K562 (cell line): ENCODE data around the gene AMN1. TPM values are rescaled to one million over a fixed set of nuclear protein-coding genes. Genes with fewer than 3 reads are reported as not detected.

Experiments used
- ATAC-seq: fragments of 200-7000 bp; cut with Tn5 transposase; 3 replicates; pipeline ENCODE4 v1.9.1; 2020; ENCODE audit warnings: moderate library complexity
- BruUV-seq: library from RNA; stranded (reverse); fragments of 400-500 nt; replicated peaks from 2 replicates; lab custom pipeline; 2021; lab: Mats Ljungman, UMichigan
- CTCF ChIA-PET: fragments of 300-600 bp; formaldehyde crosslinking; extraction: SDS; loops from one replicate; lab custom pipeline; 2021; ENCODE audit warnings: low intra/inter-chr PET ratio; lab: Yijun Ruan, JAX
- POLR2A ChIA-PET: fragments of 300-600, 350-650 bp; sonication (Branson Sonifier 250); formaldehyde crosslinking; extraction: SDS; loops from one replicate; lab custom pipeline; 2021; ENCODE audit warnings: antibody characterized with exemption, inconsistent platforms; lab: Yijun Ruan, JAX
- DNase-seq, 4 experiments: peaks; one replicate each; pipeline versions ENCODE4 v3.0.0 to v3.0.0-alpha.2; 2011 to 2018; ENCODE audit warnings: low spot score in 3 of 4, mixed read lengths in 3 of 4; ENCODE audit errors: extremely low read depth in 1 of 4
- FAIRE-seq: peaks from 2 replicates; lab custom pipeline; 2011; peaks lifted over from hg19 to GRCh38; lab: Jason Lieb, UNC
- H2AFZ ChIP-seq: 2 replicates; pipeline ENCODE4 v1.6.0; 2011; ENCODE audit warnings: low read depth, low read length, control low read depth, inconsistent platforms
- H3K27ac ChIP-seq: fragments of 200-600 bp; 3 replicates; pipeline ENCODE4 v1.8.0; 2011; ENCODE audit warnings: low read depth, mild to moderate bottlenecking, control low read depth, inconsistent platforms, low read length, moderate library complexity, mixed read lengths; ENCODE audit errors: extremely low read depth
- H3K27me3 ChIP-seq, 2 experiments: fragments of 300-600 bp in 1 of 2; 2 replicates in 1 of 2; 3 replicates in 1 of 2; pipeline versions ENCODE4 v1.6.0 to v1.8.0; 2011; ENCODE audit warnings: inconsistent platforms in 2 of 2, low read length in 2 of 2, mild to moderate bottlenecking in 1 of 2, mixed read lengths in 1 of 2, moderate library complexity in 1 of 2; ENCODE audit not compliant: control insufficient read depth in 2 of 2, insufficient read depth in 2 of 2
- H3K36me3 ChIP-seq: fragments of 300-600 bp; 3 replicates; pipeline ENCODE4 v1.8.0; 2011; ENCODE audit warnings: mild to moderate bottlenecking, low read length, inconsistent platforms; ENCODE audit not compliant: control insufficient read depth, insufficient read depth
- H3K4me1 ChIP-seq, 2 experiments: fragments of 200-600 bp in 1 of 2; replicated peaks in 1 of 2; 2 replicates in 1 of 2; 3 replicates in 1 of 2; pipeline versions ENCODE4 v1.5.1 to v1.8.0; 2011; ENCODE audit warnings: inconsistent platforms in 2 of 2, low read length in 2 of 2, mild to moderate bottlenecking in 1 of 2, mixed read lengths in 1 of 2, moderate library complexity in 1 of 2; ENCODE audit not compliant: control insufficient read depth in 2 of 2, insufficient read depth in 2 of 2
- H3K4me2 ChIP-seq: 2 replicates; pipeline ENCODE4 v1.6.1; 2011; ENCODE audit warnings: low read length, control low read depth, inconsistent platforms, mixed read lengths; ENCODE audit not compliant: insufficient read depth
- H3K4me3 ChIP-seq: fragments of 200-600 bp; sonication (generic), shearing (Covaris generic); 2 replicates; pipeline ENCODE4 v1.5.1; 2016; ENCODE audit warnings: control low read depth, inconsistent platforms
- H3K79me2 ChIP-seq: fragments of 200-600 bp; 3 replicates; pipeline ENCODE4 v1.8.0; 2011; ENCODE audit warnings: low read length, inconsistent platforms; ENCODE audit not compliant: control insufficient read depth, insufficient read depth
- H3K9ac ChIP-seq, 2 experiments: 2 replicates each; pipeline versions ENCODE4 v1.6.0 to v1.6.1; 2011; ENCODE audit warnings: low read depth in 2 of 2, low read length in 2 of 2, control low read depth in 1 of 2, inconsistent platforms in 1 of 2, mild to moderate bottlenecking in 1 of 2, mixed read lengths in 1 of 2; ENCODE audit not compliant: insufficient read depth in 1 of 2
- H3K9me1 ChIP-seq: one replicate; pipeline ENCODE4 v1.6.0; 2011; ENCODE audit warnings: inconsistent platforms, mild to moderate bottlenecking, low read length, moderate library complexity; ENCODE audit not compliant: control insufficient read depth, insufficient read depth
- H3K9me3 ChIP-seq: replicated peaks from 2 replicates; pipeline ENCODE4 v1.5.1; 2011; ENCODE audit warnings: low read depth, low read length, inconsistent platforms; ENCODE audit not compliant: control insufficient read depth, insufficient read depth
- H4K20me1 ChIP-seq: replicated peaks from 2 replicates; pipeline ENCODE4 v1.6.1; 2011; ENCODE audit warnings: low read length, inconsistent platforms, mixed read lengths; ENCODE audit not compliant: control insufficient read depth, insufficient read depth
- FOXJ2 ChIP-seq: fragments of 200-800 bp; sonication (Bioruptor generic); IDR thresholded peaks from 2 replicates; pipeline ENCODE4 v1.6.1; 2016; ENCODE audit warnings: missing genetic modification characterization, missing compliant biosample characterization
- HDAC3 ChIP-seq: fragments of 450-650 bp; IDR thresholded peaks from 2 replicates; pipeline ENCODE4 v1.6.1; 2018; ENCODE audit warnings: borderline replicate concordance, mild to moderate bottlenecking, moderate library complexity; ENCODE audit not compliant: partially characterized antibody
- PML ChIP-seq: IDR thresholded peaks from 2 replicates; pipeline ENCODE4 v1.6.1; 2012; ENCODE audit warnings: low read length, inconsistent platforms
- PRPF4 ChIP-seq: fragments of 200-400 bp; formaldehyde crosslinking; IDR thresholded peaks from one replicate; pipeline ENCODE4 v1.6.1; 2017; ENCODE audit warnings: low read length, low read depth, mild to moderate bottlenecking; ENCODE audit not compliant: insufficient read depth, poor library complexity, severe bottlenecking
- SMAD1 ChIP-seq: fragments of 150-350 bp; IDR thresholded peaks from 2 replicates; pipeline ENCODE4 v1.6.1; 2014; ENCODE audit warnings: low read length, low read depth; ENCODE audit not compliant: partially characterized antibody
- SPI1 ChIP-seq: IDR thresholded peaks from 2 replicates; pipeline ENCODE4 v1.6.1; 2011; ENCODE audit warnings: low read depth, low read length, control low read depth, borderline replicate concordance
- ZFP30 ChIP-seq: fragments of 250-450 bp; sonication (Bioruptor Pico); IDR thresholded peaks from 2 replicates; pipeline ENCODE4 v1.8.0; 2022; ENCODE audit warnings: moderate library complexity, mild to moderate bottlenecking, inconsistent platforms, borderline replicate concordance
- ZNF436 ChIP-seq: fragments of 250-450, 450-650 bp; sonication (Bioruptor Pico); formaldehyde crosslinking; IDR thresholded peaks from 2 replicates; pipeline ENCODE4 v1.7.0; 2020; ENCODE audit warnings: mild to moderate bottlenecking
- WGBS: fragments of 100-300 bp; shearing (Covaris generic); methylation state at CpG from one replicate; pipeline ENCODE4 v1.1.6; 2016; ENCODE audit warnings: low coverage, mixed read lengths; ENCODE audit not compliant: insufficient coverage; ENCODE audit errors: missing lambda C conversion rate; 5-methylcytosine and 5-hydroxymethylcytosine counted together
- in situ Hi-C: fragments of 300-500 bp; cut with MboI; formaldehyde crosslinking; loops from 4 replicates; pipeline ENCODE4 v1.15.0; 2018; ENCODE audit warnings: inconsistent platforms, mixed read lengths
- intact Hi-C: fragments of 100-400 bp; cut with micrococcal nuclease; formaldehyde crosslinking; loops from 2 replicates; pipeline ENCODE4 v1.14.2; 2022
- polyA plus RNA-seq, 8 experiments: library from polyadenylated mRNA; depleted of rRNA in 4 of 8; stranded (reverse) in 5 of 8; unstranded in 3 of 8; fragments of >200 nt; fragmentation: Nextera tagmentation in 2 of 8; fragmentation: Illumina TruSeq in 1 of 8; extraction: Ambion mirVana in 2 of 8; extraction: Trizol in 1 of 8; gene quantifications; 2 replicates each; pipeline versions ENCODE4 v1.2.1 to v1.2.3, GENCODE V29; 2011 to 2014; ENCODE audit warnings: inconsistent platforms in 1 of 8, missing spikeins in 1 of 8
- total RNA-seq, 7 experiments: library from RNA; depleted of rRNA in 6 of 7; stranded (reverse); fragments of >200 nt in 6 of 7; fragmentation: Illumina TruSeq in 2 of 7; extraction: Trizol in 2 of 7; gene quantifications; 2 replicates each; pipeline versions ENCODE4 v1.2.1 to v1.2.3, GENCODE V29; 2011 to 2021; ENCODE audit warnings: low replicate concordance in 1 of 7
- TF ChIP-seq, protein P1 (sequence below): fragments of 250-450 bp; sonication (Bioruptor Pico); IDR thresholded peaks from 2 replicates; pipeline ENCODE4 v1.8.0; 2022; ENCODE audit warnings: moderate library complexity, mild to moderate bottlenecking, inconsistent platforms
- TF ChIP-seq, protein P2 (sequence below): fragments of 450-650 bp; IDR thresholded peaks from 2 replicates; pipeline ENCODE4 v1.6.1; 2018; ENCODE audit not compliant: partially characterized antibody
- TF ChIP-seq, protein P3 (sequence below): sonication (generic); formaldehyde crosslinking; IDR thresholded peaks from 2 replicates; pipeline ENCODE4 v1.8.1; 2023; ENCODE audit warnings: mild to moderate bottlenecking, missing genetic modification reagents

Gene AMN1
- total and polyA plus RNA-seq, 9 of the 15 experiments (the other 6 are each of a cell fraction or from before 2014, with no cell fraction given), result 5.2 to 27.6 (median 13.0) TPM

DNA sequence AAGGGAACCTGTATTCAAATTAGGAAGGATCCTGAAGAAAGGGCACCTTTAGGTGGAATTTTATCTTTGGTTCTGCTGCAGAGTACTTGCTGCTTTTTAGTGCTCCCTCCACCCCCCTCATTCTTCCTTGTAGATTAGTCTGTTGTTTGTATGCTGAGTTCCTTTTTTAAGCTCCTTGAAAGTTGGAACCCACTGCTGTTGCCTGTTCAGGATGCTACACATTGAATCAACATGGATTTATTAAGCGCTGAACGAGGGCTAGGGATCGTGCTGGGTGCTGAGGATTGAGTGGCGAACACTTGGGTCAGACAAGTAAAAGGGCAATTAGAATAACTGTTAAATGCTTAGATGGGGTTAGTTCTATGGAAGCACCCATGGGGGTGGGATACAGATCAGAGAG lies 884 bp upstream of the AMN1 start:
- Histone ChIP-seq H3K4me1 (peaks cover 14 to 47% of the 10 kb centered on the region in 2 experiments), H3K36me3 (no peaks in the 10 kb centered on the region), H2AFZ (peak overlapping the region; percentile 80), H3K4me3 (peak overlapping the region; percentile 70), H3K9ac (peak overlapping the region; percentile 82 to 86), H3K79me2 (peaks cover 39% of the 10 kb centered on the region), H3K27ac (peak overlapping the region; percentile 93), H3K9me3 (0 out of 2 replicates have a peak, but pooled peaks cover 5% of the 10 kb centered on the region), H3K9me1 (no peaks in the 10 kb centered on the region), H3K4me2 (peak overlapping the region; percentile 98), H4K20me1 (no peaks in the 10 kb centered on the region), H3K27me3 (no peaks in the 10 kb centered on the region)
- DNase-seq (peak in 1 of 4 experiments; percentile 44), ATAC-seq (no peak), FAIRE-seq (peak; percentile 69)
- TSS peak; percentile 84 for BruUV-seq
- intact Hi-C loops (loop anchor here (1.0 to 5.0 kb wide), 4 partner anchors 14 to 318 kb away; partner anchors contain the start of gene ETFBKMT), in situ Hi-C loops (no loop called here)
- 0% methylated on average over 4 of the region's 4 CpGs for WGBS
- ChIA-PET CTCF (no interaction called here), POLR2A (interaction anchor here (1.1 to 7.7 kb wide), 4 partner anchors 13 to 54 kb away, joined by 3 to 85 read pairs (median 4); no protein-coding TSS in a partner anchor)
- TF ChIP-seq HDAC3, result no peak
- TF ChIP-seq ZNF436 (CRISPR knock-in tag), result no peak
- no peak for TF ChIP-seq ZFP30 (CRISPR knock-in tag)
- no peak for TF ChIP-seq PML
- peak; percentile 31; the same call in 1 of the 2 replicates for TF ChIP-seq SPI1
- TF ChIP-seq FOXJ2 (tag), result 0 out of 2 replicates have a peak, but pooled peaks have one; percentile 21
- TF ChIP-seq, protein P1, sequence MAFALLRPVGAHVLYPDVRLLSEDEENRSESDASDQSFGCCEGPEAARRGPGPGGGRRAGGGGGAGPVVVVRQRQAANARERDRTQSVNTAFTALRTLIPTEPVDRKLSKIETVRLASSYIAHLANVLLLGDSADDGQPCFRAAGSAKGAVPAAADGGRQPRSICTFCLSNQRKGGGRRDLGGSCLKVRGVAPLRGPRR, result no peak
- TF ChIP-seq, protein P2, sequence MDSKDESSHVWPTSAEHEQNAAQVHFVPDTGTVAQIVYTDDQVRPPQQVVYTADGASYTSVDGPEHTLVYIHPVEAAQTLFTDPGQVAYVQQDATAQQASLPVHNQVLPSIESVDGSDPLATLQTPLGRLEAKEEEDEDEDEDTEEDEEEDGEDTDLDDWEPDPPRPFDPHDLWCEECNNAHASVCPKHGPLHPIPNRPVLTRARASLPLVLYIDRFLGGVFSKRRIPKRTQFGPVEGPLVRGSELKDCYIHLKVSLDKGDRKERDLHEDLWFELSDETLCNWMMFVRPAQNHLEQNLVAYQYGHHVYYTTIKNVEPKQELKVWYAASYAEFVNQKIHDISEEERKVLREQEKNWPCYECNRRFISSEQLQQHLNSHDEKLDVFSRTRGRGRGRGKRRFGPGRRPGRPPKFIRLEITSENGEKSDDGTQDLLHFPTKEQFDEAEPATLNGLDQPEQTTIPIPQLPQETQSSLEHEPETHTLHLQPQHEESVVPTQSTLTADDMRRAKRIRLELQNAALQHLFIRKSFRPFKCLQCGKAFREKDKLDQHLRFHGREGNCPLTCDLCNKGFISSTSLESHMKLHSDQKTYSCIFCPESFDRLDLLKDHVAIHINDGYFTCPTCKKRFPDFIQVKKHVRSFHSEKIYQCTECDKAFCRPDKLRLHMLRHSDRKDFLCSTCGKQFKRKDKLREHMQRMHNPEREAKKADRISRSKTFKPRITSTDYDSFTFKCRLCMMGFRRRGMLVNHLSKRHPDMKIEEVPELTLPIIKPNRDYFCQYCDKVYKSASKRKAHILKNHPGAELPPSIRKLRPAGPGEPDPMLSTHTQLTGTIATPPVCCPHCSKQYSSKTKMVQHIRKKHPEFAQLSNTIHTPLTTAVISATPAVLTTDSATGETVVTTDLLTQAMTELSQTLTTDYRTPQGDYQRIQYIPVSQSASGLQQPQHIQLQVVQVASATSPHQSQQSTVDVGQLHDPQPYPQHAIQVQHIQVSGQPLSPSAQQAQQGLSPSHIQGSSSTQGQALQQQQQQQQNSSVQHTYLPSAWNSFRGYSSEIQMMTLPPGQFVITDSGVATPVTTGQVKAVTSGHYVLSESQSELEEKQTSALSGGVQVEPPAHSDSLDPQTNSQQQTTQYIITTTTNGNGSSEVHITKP, result peak; percentile 8
- no peak for TF ChIP-seq PRPF4
- TF ChIP-seq SMAD1, result peak; percentile 24
- TF ChIP-seq, protein P3, sequence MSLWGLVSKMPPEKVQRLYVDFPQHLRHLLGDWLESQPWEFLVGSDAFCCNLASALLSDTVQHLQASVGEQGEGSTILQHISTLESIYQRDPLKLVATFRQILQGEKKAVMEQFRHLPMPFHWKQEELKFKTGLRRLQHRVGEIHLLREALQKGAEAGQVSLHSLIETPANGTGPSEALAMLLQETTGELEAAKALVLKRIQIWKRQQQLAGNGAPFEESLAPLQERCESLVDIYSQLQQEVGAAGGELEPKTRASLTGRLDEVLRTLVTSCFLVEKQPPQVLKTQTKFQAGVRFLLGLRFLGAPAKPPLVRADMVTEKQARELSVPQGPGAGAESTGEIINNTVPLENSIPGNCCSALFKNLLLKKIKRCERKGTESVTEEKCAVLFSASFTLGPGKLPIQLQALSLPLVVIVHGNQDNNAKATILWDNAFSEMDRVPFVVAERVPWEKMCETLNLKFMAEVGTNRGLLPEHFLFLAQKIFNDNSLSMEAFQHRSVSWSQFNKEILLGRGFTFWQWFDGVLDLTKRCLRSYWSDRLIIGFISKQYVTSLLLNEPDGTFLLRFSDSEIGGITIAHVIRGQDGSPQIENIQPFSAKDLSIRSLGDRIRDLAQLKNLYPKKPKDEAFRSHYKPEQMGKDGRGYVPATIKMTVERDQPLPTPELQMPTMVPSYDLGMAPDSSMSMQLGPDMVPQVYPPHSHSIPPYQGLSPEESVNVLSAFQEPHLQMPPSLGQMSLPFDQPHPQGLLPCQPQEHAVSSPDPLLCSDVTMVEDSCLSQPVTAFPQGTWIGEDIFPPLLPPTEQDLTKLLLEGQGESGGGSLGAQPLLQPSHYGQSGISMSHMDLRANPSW (CRISPR knock-in tag), result 0 out of 2 replicates have a peak, but pooled peaks have one; percentile 9
